GM19023 (cell line): ENCODE data around the gene LIMK2.

ENCODE experiments used
- ATAC-seq: cut with Tn5 transposase; IDR thresholded peaks from one replicate; pipeline ENCODE4 v1.9.1; 2021; ENCODE audit warnings: mild to moderate bottlenecking, moderate library complexity; ENCODE audit not compliant: unreplicated experiment

The LIMK2 gene

DNA sequence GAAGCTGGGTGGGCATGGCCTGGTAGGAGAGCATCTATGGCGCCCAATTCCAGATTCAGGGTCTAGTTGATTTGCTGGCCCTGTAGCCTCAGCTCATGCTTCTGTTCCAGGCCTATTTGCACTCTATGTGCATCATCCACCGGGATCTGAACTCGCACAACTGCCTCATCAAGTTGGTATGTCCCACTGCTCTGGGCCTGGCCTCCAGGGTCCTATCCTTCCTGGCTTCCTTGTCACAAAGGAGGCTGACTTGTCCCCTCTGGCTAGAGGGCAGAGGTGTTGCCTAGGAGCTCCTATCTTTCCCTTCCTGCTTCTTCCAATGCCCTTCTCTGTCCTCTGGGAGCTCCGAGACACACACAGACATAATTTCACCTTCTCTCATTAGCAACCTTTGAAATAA, 58.9 kb downstream of the LIMK2 start:
- no peak for ATAC-seq

GRCh38 chr22:31271485-31271884, 59.4 kb downstream of the LIMK2 start:
- no peak for ATAC-seq

GRCh38 chr22:31272522-31273446, 60.7 kb downstream of the LIMK2 start:
- ATAC-seq: no peak

DNA sequence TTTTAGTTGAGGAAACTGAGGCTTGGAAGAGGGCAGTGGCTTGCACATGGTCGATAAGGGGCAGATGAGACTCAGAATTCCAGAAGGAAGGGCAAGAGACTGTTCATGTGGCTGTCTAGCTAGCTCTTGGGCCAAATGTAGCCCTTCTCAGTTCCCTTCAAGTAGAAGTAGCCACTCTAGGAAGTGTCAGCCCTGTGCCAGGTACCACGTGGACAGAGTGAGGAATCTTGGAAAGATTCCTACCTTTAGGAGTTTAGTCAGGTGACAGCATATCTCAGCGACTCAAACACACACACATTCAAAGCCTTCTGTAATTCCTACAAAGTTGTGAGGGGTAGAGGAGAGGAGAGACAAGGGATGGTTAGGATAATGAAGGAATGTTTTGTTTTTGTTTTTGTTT, 61.9 kb downstream of the LIMK2 start:
- ATAC-seq: no peak

DNA sequence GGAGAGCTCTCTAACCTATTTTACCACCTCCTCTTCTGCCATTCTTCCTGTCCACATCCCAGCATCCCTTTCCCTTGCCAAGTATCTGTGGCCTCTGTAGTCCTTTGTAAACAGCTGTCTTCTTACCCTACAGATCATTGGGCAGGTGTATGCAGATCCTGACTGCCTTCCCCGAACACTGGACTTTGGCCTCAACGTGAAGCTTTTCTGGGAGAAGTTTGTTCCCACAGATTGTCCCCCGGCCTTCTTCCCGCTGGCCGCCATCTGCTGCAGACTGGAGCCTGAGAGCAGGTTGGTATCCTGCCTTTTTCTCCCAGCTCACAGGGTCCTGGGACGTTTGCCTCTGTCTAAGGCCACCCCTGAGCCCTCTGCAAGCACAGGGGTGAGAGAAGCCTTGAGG, 62.9 kb downstream of the LIMK2 start:
- no peak for ATAC-seq

DNA sequence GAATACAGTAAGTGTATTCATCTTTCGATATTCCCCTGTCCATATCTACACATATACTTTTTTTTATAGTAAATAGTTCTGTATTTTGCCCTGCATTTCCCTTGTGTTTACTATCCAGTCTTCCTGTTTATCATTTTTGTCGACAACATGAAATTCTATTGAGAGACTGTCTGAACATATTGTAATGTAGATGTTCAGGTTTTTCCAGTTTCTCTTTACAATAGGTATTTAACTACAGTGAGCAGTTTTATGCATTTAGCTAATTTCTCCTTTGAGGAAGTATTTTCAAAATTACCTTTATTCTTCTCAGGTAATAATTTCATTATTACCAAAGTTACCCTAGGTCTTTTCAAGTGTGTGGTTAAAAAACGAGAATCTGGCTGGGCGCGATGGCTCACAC, 63.5 kb downstream of the LIMK2 start:
- no peak for ATAC-seq

- no peak for ATAC-seq
Measured at GRCh38 chr22:31276426-31277167, 64.5 kb downstream of the LIMK2 start.

GRCh38 chr22:31277741-31278140, 65.6 kb downstream of the LIMK2 start:
- ATAC-seq: no peak

GRCh38 chr22:31278151-31278621, 66.1 kb downstream of the LIMK2 start:
- no peak for ATAC-seq

GRCh38 chr22:31278626-31279326, 66.7 kb downstream of the LIMK2 start:
- ATAC-seq: no peak

DNA sequence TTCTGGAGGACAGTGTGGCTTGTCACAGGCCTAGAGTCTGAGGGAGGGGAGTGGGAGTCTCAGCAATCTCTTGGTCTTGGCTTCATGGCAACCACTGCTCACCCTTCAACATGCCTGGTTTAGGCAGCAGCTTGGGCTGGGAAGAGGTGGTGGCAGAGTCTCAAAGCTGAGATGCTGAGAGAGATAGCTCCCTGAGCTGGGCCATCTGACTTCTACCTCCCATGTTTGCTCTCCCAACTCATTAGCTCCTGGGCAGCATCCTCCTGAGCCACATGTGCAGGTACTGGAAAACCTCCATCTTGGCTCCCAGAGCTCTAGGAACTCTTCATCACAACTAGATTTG, 67.2 kb downstream of the LIMK2 start:
- no peak for ATAC-seq

GRCh38 chr22:31279821-31280505, 67.9 kb downstream of the LIMK2 start:
- no peak for ATAC-seq

DNA sequence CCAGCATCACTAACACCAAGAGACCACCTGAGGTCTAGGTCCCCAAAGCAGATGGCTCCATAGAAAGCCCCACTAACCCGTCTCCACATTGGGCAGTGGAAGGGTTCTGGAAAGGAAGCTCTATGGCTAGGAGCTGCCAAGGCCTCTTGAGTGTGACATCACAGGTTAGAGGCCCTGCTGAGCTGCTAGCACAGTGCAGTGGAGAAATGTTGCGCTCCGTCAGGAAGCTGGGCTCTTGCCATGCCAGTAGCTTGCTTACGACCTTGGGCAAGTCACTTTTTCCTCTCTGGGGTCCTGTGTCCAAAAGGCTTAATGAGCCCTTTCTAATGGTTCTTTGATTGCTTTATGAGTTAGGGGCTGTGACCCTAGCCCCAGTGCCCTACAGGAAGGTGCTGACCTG, 69.6 kb downstream of the LIMK2 start:
- ATAC-seq: no peak

GRCh38 chr22:31282748-31283468, 70.8 kb downstream of the LIMK2 start:
- no peak for ATAC-seq

GRCh38 chr22:31284281-31285155, 72.4 kb downstream of the LIMK2 start:
- no peak for ATAC-seq

DNA sequence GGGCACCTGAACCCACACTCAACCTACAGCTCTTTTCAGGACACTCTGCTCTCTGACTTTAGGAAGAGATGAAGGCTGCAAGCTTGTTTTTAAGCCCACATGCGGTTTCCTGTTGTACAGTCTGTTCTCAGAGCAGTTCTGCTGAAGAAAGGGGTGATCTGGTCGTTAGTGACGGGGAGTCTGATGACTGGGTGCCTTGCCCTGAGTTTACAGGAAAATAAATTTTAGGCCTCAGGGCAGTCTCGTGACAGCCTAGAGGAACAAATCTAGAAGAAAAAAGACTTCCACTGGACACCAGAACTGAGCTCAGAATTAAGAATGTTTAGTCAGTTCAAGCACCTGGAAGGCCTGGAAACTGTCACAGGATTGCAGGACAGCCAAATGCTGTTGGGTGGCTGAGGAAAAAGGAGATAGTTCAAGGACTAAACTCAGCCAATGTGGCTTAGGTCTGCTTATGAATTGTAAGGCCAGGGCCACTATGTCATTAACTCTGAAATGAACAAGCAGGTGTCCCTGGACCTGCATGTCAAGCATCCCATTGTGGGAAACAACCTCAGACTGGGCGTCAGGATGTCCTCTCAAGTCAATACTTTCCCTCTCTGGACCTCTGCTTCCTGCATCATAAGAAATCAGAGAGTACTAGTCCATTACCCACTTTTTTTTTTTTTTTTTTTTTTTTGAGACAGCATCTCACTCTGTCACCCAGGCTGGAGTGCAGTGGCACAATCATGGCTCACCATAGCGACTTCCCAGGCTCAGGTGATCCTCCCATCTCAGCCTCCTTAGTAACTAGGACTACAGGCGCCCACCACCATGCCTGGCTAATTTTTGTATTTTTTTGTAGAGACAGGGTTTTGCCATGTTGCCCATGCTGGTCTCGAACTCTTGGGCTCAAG, 74.5 kb downstream of the LIMK2 start:
- no peak for ATAC-seq

GRCh38 chr22:31287818-31288495, 75.9 kb downstream of the LIMK2 start:
- no peak for ATAC-seq
